OCI-LY3 (cell line): ENCODE data around the gene IQCM.

ENCODE experiments used
- H2AFZ ChIP-seq: fragments of 200-600, 300-600 bp; shearing (Covaris generic); 2 replicates; pipeline ENCODE4 v1.6.0; 2014; ENCODE audit warnings: antibody characterized with exemption, low read depth, low read length
- H3K27ac ChIP-seq: fragments of 200-600, 300-600 bp; sonication (generic); 2 replicates; pipeline ENCODE4 v1.5.1; 2014; ENCODE audit warnings: mild to moderate bottlenecking, low read length, moderate library complexity, mixed read lengths
- H3K27me3 ChIP-seq: fragments of 200-600, 300-600 bp; sonication (generic); 2 replicates; pipeline ENCODE4 v1.6.1; 2014; ENCODE audit warnings: low read depth, low read length, mixed read lengths
- H3K36me3 ChIP-seq: fragments of 200-600, 300-600 bp; sonication (generic); replicated peaks from 2 replicates; pipeline ENCODE3; 2014; ENCODE audit warnings: low read depth, low read length, mixed read lengths
- H3K4me1 ChIP-seq: fragments of 300-600, 200-600 bp; sonication (generic); 2 replicates; pipeline ENCODE4 v1.6.1; 2014; ENCODE audit warnings: low read length, mixed read lengths
- H3K4me2 ChIP-seq: fragments of 200-600, 300-600 bp; sonication (generic); 2 replicates; pipeline ENCODE4 v1.6.1; 2014; ENCODE audit warnings: low read length, mixed read lengths
- H3K4me3 ChIP-seq: fragments of 300-600, 200-600 bp; sonication (generic); 2 replicates; pipeline ENCODE4 v1.5.1; 2014; ENCODE audit warnings: antibody characterized with exemption, mild to moderate bottlenecking, low read length, moderate library complexity
- H3K79me2 ChIP-seq: fragments of 300-600, 200-600 bp; shearing (Covaris generic); 2 replicates; pipeline ENCODE4 v1.6.1; 2014; ENCODE audit warnings: mild to moderate bottlenecking, low read length, mixed read lengths
- H3K9ac ChIP-seq: fragments of 300-600, 200-600 bp; shearing (Covaris generic); 2 replicates; pipeline ENCODE4 v1.6.0; 2014; ENCODE audit warnings: mild to moderate bottlenecking, low read length, moderate library complexity
- H3K9me3 ChIP-seq: fragments of 200-600, 300-600 bp; shearing (Covaris generic); 2 replicates; pipeline ENCODE4 v1.6.1; 2014; ENCODE audit warnings: low read length, mixed read lengths; ENCODE audit not compliant: insufficient read depth
- H4K20me1 ChIP-seq: fragments of 200-600, 300-600 bp; sonication (generic); 2 replicates; pipeline ENCODE4 v1.6.1; 2016; ENCODE audit warnings: low read length, mixed read lengths; ENCODE audit not compliant: insufficient read depth
- CTCF ChIP-seq: fragments of 200-600, 300-600 bp; sonication (generic); IDR thresholded peaks from 2 replicates; pipeline ENCODE4 v1.5.1; 2014; ENCODE audit warnings: antibody characterized with exemption, low read length, low read depth
- EZH2phosphoT487 ChIP-seq: fragments of 200-600 bp; shearing (Covaris generic); IDR thresholded peaks from 2 replicates; pipeline ENCODE4 v1.6.1; 2018; ENCODE audit warnings: antibody characterized with exemption, mixed run types, low read depth

Gene IQCM

GRCh38 chr4:149549911-149550310, 265.7 kb downstream of the IQCM start:
- H3K27ac ChIP-seq, result no peak overlapping the region
- no peaks in the 10 kb centered on the region for H3K9me3 ChIP-seq
- H3K4me3 ChIP-seq, result no peak overlapping the region
- TF ChIP-seq EZH2phosphoT487 (no peak), CTCF (peak; percentile 48)
- 0 out of 2 replicates have a peak overlapping the region, but pooled peaks have one; percentile 5 for H2AFZ ChIP-seq
- H3K4me1 ChIP-seq, result no peaks in the 10 kb centered on the region
- no peak overlapping the region for H3K9ac ChIP-seq
- no peak overlapping the region for H3K4me2 ChIP-seq
- no peaks in the 10 kb centered on the region for H4K20me1 ChIP-seq
- H3K79me2 ChIP-seq, result no peaks in the 10 kb centered on the region
- no peaks in the 10 kb centered on the region for H3K36me3 ChIP-seq
- H3K27me3 ChIP-seq, result no peaks in the 10 kb centered on the region

DNA sequence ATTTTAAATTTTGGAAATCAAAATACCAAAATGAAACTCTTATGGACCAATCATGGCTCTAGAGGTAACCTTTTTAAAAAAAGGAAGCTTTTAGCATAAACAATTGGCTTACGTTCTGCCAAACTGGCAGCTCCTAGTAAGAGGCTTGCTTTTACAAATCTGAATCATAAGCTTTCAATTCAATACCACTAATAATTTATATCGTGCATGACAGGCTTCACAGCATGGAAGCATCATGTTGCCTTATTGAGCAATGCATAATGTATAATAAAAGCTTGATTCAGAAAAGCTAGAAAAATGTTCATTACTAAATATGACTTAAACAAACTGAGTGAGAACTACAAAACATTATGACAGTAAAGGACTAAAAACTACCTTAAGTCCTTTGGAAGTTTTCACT, 280.9 kb downstream of the IQCM start:
- TF ChIP-seq CTCF (no peak), EZH2phosphoT487 (no peak)
- Histone ChIP-seq H4K20me1 (no peaks in the 10 kb centered on the region), H3K27me3 (no peaks in the 10 kb centered on the region), H3K36me3 (no peaks in the 10 kb centered on the region), H3K79me2 (no peaks in the 10 kb centered on the region), H3K27ac (no peak overlapping the region), H3K9ac (no peak overlapping the region), H2AFZ (no peak overlapping the region), H3K4me2 (no peak overlapping the region), H3K4me3 (no peak overlapping the region), H3K9me3 (peaks cover 4% of the 10 kb centered on the region; the same call in 1 of the 2 replicates), H3K4me1 (no peaks in the 10 kb centered on the region)

- Histone ChIP-seq H2AFZ (no peak overlapping the region), H3K36me3 (no peaks in the 10 kb centered on the region), H3K4me3 (no peak overlapping the region), H3K27me3 (no peaks in the 10 kb centered on the region), H3K9ac (no peak overlapping the region), H3K4me2 (no peak overlapping the region), H3K4me1 (no peaks in the 10 kb centered on the region), H3K79me2 (no peaks in the 10 kb centered on the region), H4K20me1 (no peaks in the 10 kb centered on the region), H3K27ac (no peak overlapping the region), H3K9me3 (no peaks in the 10 kb centered on the region)
- TF ChIP-seq EZH2phosphoT487, result no peak
- TF ChIP-seq CTCF, result no peak
Measured at GRCh38 chr4:149531861-149532260, 283.8 kb downstream of the IQCM start.

- no peak for TF ChIP-seq EZH2phosphoT487
- no peak for TF ChIP-seq CTCF
- no peak overlapping the region for H3K9ac ChIP-seq
Measured at GRCh38 chr4:149523039-149523438, 292.6 kb downstream of the IQCM start.

More at GRCh38 chr4:149523039-149523438, 292.6 kb downstream of the IQCM start:
- Histone ChIP-seq H3K4me1 (peaks cover 5% of the 10 kb centered on the region), H3K27ac (no peak overlapping the region), H3K27me3 (no peaks in the 10 kb centered on the region), H3K4me2 (no peak overlapping the region), H3K79me2 (no peaks in the 10 kb centered on the region), H3K9me3 (no peaks in the 10 kb centered on the region; the same call in 1 of the 2 replicates), H3K4me3 (no peak overlapping the region), H3K36me3 (no peaks in the 10 kb centered on the region), H2AFZ (no peak overlapping the region), H4K20me1 (no peaks in the 10 kb centered on the region)
